ENCODE measurements around the gene RBFOX2. TPM values are rescaled to one million over a fixed set of nuclear protein-coding genes. Genes with fewer than 3 reads are reported as not detected.

The RBFOX2 gene
- total and polyA plus RNA-seq, 2 of the 13 experiments (the other 11 are each of a cell fraction or from before 2014, with no cell fraction given): 37.3 to 40.4 TPM

DNA sequence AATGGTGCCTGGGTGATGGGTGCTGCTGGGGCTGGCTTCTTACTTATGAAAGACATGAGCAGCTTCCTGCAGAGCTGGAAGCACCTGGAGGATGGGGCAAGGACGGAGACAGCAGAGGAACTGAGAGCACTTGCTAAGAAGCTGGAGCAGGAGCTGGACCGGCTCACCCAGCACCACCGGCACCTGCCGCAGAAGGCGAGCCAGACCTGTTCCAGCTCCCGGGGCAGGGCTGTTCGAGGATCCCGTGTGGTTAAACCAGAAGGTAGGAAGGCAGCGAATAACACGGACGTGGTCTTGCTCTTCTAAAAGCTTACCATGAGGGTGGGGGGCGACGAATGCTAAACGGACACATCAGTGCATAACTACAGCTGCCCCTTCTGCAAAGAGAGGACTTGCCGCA lies 301.7 kb downstream of the RBFOX2 start (continued):
- TF ChIP-seq BORCS8-MEF2B (CRISPR knock-in tag; IDR thresholded peaks at IDR 0.05): no peak

DNA sequence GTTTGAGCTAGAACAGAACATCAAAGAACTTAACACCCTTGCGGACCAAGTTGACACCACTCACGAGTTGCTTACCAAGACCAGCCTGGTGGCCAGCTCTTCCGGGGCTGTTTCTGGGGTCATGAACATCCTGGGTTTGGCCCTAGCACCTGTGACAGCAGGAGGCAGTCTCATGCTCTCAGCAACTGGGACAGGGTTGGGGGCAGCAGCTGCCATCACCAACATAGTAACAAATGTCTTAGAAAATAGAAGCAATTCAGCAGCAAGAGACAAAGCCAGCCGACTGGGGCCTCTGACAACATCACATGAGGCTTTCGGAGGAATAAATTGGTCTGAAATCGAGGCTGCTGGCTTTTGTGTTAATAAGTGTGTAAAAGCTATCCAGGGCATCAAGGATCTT lies 302.2 kb downstream of the RBFOX2 start:
- POLR2A ChIA-PET: no interaction called here
- CTCF ChIA-PET (ENCODE audit: low intra/inter-chr PET ratio, low total read pairs): no interaction called here
- no peaks in the 10 kb centered on the region for H4K20me1 ChIP-seq (ENCODE audit: insufficient read depth, low read length)
- peaks cover 0 to 6% of the 10 kb centered on the region in 2 experiments; a peak in 1 of 5 replicates for H3K27me3 ChIP-seq (ENCODE audit: control insufficient read depth in 1 of 2, insufficient read depth in 2 of 2, low read length in 2 of 2)
- in situ Hi-C loops (cut with HindIII; ENCODE audit: extremely low pct_ligation_motif_present, low pct_unique_long_range_greater_than_20kb): loop anchor here (25.0 kb wide), 2 partner anchors 289 to 386 kb away; no protein-coding TSS in a partner anchor
- 31% methylated on average over 6 of the region's 6 CpGs for WGBS (ENCODE audit: low lambda C conversion rate)
- no peaks in the 10 kb centered on the region for H3K79me2 ChIP-seq (ENCODE audit: insufficient read depth, low read length)
- TF ChIP-seq, protein P1, sequence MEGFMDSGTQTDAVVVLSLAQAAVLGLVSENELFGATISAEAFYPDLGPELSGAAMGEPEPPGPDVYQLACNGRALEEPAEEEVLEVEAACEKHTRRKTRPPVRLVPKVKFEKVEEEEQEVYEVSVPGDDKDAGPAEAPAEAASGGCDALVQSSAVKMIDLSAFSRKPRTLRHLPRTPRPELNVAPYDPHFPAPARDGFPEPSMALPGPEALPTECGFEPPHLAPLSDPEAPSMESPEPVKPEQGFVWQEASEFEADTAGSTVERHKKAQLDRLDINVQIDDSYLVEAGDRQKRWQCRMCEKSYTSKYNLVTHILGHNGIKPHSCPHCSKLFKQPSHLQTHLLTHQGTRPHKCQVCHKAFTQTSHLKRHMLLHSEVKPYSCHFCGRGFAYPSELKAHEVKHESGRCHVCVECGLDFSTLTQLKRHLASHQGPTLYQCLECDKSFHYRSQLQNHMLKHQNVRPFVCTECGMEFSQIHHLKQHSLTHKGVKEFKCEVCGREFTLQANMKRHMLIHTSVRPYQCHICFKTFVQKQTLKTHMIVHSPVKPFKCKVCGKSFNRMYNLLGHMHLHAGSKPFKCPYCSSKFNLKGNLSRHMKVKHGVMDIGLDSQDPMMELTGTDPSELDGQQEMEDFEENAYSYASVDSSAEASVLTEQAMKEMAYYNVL (CRISPR knock-in tag; IDR thresholded peaks at IDR 0.05; ENCODE audit: borderline replicate concordance): no peak
- TF ChIP-seq HDAC2 (CRISPR knock-in tag; IDR thresholded peaks at IDR 0.05): no peak
- TF ChIP-seq, protein P2, sequence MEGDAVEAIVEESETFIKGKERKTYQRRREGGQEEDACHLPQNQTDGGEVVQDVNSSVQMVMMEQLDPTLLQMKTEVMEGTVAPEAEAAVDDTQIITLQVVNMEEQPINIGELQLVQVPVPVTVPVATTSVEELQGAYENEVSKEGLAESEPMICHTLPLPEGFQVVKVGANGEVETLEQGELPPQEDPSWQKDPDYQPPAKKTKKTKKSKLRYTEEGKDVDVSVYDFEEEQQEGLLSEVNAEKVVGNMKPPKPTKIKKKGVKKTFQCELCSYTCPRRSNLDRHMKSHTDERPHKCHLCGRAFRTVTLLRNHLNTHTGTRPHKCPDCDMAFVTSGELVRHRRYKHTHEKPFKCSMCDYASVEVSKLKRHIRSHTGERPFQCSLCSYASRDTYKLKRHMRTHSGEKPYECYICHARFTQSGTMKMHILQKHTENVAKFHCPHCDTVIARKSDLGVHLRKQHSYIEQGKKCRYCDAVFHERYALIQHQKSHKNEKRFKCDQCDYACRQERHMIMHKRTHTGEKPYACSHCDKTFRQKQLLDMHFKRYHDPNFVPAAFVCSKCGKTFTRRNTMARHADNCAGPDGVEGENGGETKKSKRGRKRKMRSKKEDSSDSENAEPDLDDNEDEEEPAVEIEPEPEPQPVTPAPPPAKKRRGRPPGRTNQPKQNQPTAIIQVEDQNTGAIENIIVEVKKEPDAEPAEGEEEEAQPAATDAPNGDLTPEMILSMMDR (CRISPR knock-in tag; IDR thresholded peaks at IDR 0.05): 0 out of 2 replicates have a peak, but pooled peaks have one; percentile 15
- no peak overlapping the region for H3K9ac ChIP-seq (ENCODE audit: insufficient read depth, low read depth, low read length)
- no peak overlapping the region for H2AFZ ChIP-seq (ENCODE audit: low read length)
- no peak overlapping the region for H3K27ac ChIP-seq (ENCODE audit: extremely low read length, insufficient read depth, low read length)
- intact Hi-C loops (cut with micrococcal nuclease; ENCODE audit: unreplicated experiment): no loop called here
- FAIRE-seq (no peak), ATAC-seq (no peak), DNase-seq (ENCODE audit: low spot score) (no peak)
- BruUV-seq (replicated peaks): no TSS peak
- no peak overlapping the region for H3K4me3 ChIP-seq (replicated peaks in 1 of 3; ENCODE audit: insufficient read depth in 1 of 3, low read depth in 2 of 3, low read length in 3 of 3)
- no peaks in the 10 kb centered on the region for H3K4me1 ChIP-seq (ENCODE audit: insufficient read depth, low read length)
- no peaks in the 10 kb centered on the region for H3K36me3 ChIP-seq (replicated peaks in 1 of 2; ENCODE audit: control insufficient read depth in 1 of 2, insufficient read depth in 2 of 2, low read length in 2 of 2)
- no peaks in the 10 kb centered on the region for H3K9me3 ChIP-seq (ENCODE audit: low read length)
- peak overlapping the region; percentile 43 for H3K4me2 ChIP-seq (ENCODE audit: low read depth, low read length)
